Endometrium (tissue), 2 donors: ENCODE measurements around the gene NRXN3.
"Not testable (repeated sequence)": the region's sequence is repeated elsewhere in the genome, so short reads cannot be mapped to it uniquely, and the experiment has no call there.

Source experiments
- FAIRE-seq: peaks from 2 replicates; lab custom pipeline; 2012; peaks lifted over from hg19 to GRCh38; lab: Jason Lieb, UNC
- donor health status: control.
- donor health status: control.

NRXN3 gene

DNA sequence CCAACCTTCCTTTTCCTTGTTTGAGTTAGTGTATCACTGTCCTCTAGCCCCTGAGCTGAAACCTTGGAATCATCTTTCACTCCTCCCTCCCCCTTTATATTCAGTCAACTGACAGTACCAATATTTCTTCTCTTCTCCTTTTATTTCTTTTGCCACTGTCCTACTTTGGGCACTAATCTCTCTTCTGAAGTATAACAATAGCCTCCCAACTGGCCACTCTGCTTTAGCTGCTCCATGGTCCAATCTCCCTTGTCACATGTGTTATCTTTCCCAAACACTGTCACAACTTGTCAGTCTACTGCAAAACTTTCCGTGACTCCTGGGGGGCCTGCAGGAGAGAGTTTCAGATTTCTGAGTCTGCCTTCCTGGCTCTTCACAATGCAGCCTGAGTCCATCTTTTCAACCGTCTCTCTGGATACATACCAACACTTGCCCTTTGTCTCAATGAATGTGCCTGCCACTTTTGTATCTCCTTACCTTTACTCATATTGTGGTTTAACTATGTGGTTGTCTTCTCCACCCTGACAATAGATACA lies 1570.0 kb downstream of the NRXN3 start:
- FAIRE-seq = no peak

DNA sequence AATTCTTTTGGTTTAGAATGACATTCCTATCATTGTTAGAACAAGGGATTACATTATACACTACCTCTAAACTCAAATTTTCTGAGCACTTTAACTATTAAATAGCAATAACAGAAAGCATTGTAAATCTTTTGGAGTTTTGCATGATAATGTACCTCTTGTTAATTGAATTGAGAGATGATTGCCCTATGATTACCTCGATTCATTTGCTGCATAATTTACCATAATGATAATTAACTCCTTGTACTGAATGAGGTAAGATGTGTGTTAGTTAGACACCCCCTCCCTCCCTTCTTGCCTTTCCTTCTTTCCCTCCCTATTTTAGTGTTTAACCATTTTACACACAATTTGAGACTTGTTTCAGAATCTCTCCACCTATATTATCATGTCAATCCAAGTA lies 1572.0 kb downstream of the NRXN3 start:
- no peak for FAIRE-seq

DNA sequence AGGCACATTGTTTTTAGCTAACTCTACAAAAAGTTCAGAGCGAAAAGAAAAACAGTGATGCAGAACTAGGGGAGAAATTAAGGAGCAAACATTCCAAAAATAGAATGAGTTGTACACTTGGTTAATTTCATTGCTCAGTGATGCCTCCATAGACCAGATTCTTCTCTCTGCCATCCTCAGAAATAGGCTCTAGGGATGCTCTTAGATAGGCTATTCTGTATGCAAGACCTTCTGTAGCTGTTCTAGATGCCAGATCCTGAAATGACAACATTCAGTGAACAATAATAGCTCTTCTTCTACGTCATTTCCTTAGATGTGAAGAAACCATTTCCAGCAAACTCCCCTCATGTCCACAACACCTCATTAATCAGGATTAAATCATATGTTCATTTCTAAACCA lies 1574.9 kb downstream of the NRXN3 start:
- FAIRE-seq = no peak

DNA sequence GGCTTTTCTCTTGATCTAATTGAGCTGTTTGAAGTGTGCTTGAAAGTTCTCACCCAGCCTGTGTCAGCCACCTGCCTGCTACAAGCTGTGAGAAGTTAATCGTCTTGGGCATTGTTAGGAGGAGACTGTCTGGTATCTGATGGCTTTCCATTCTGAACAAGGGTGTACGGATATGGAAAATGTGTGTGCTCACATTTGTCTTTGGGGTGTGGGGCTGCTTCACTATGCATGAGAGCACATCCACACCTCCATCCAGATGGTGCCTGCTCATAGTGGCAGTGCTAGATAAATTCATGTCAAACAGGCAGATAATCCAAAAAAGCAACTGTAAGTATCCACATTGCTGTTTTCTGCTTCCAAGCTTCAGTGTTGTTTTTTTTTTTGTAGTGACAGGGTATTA lies 1578.9 kb downstream of the NRXN3 start:
- no peak for FAIRE-seq

DNA sequence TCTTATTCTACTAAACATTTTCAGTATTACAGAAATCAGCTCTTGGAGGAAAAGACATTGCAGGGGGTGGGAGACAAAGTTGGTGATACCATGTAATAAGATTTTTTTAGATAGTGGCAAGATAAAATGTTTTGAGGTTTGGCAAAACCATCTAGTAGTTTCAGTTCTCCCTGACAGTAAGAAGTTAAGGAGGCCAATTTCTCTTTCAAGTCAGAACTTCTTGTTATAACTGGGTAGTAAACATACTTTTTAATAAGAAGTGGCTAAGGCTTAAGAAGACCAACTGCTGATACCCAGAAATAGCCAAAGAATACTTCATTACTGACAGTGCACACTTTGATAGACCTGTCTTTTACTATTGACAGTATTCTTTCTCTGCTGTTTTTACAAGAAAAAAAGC lies 1588.8 kb downstream of the NRXN3 start:
- no peak for FAIRE-seq

DNA sequence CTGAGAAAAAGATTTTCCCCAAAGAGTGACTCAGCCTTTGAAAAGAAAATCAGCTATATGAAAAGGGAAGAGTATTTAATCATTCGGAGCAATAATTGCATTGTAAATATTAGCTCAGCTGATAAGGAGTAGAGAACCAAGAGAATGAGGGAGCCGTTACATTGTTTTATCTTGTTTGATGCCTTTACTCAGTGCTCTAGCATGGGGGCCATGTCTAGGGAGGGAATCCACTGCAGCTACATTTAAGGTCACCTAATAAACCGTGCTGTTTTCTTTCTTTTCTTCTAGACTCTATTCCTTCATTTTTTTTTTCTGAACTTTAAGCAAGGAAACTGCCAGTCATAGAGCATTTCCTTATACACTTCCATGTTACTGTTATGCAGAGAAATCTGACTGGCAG lies 1594.2 kb downstream of the NRXN3 start:
- FAIRE-seq = no peak

DNA sequence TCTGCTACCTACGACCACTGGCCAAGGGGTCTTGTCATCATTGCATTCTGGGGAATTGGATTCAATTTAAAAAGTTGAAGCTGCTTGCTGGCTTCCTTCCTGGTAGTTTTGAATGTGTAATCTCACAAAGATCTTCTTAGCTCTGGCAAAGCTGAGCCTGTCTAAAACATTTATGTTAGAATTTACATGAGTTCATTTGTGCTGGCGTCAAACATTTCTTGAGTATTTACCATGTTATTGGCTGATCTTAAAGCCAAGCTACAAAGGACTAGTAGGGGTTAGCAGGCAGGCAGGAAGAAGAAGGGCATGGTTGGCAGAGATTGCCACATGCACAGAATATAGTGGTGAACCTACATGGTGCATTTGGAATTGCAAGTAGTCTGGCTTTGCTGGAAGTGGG lies 1596.3 kb downstream of the NRXN3 start:
- FAIRE-seq = no peak

DNA sequence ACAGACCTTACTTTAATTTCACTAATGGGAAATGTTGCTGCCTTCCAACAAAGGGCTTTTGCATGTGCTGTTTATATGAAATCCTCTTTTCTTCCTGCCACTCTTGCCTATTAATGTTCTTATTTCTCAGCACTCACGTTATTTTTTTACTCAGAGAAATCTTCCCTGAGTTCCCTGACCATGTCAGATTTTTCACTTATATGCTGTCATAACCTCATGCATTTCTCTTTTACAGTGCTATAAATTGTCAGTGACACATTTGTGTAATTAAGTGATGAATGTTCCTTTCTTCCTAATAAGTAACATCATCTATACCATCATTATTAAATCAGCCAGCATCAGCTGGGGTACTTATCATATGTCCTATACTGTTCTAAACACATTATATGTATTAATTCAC lies 1597.1 kb downstream of the NRXN3 start:
- FAIRE-seq = no peak

DNA sequence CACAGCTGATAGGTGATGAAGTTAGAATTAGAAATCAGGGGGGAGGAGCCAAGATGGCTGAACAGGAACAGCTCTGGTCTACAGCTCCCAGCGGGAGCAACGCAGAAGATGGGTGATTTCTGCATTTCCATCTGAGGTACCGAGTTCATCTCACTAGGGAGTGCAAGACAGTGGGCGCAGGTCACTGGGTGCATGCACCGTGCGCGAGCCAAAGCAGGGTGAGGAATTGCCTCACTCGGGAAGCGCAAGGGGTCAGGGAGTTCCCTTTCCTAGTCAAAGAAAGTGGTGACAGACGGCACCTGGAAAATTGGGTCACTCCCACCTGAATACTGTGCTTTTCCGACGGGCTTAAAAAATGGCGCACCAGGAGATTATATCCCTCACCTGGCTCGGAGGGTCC lies 1597.5 kb downstream of the NRXN3 start:
- FAIRE-seq = not testable (repeated sequence)

DNA sequence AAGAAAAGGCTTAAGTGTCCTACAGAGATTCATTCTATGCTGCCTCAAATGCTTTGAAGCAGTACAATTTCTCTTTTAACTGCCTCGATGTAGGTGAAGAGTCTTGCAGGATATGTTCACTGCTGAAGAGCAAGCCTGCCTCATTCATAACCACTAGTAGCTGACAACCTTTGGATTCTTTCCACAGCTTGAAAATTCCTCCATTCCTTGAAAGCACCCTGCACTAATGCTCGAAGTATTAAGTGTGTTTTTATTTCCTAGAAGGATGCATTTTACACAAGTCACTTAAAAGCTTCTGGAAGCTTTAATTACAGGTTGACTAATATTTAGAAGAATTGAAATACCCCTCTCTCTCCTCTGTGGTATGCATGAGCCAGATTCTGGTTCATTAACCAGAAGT lies 1611.7 kb downstream of the NRXN3 start:
- FAIRE-seq = no peak

DNA sequence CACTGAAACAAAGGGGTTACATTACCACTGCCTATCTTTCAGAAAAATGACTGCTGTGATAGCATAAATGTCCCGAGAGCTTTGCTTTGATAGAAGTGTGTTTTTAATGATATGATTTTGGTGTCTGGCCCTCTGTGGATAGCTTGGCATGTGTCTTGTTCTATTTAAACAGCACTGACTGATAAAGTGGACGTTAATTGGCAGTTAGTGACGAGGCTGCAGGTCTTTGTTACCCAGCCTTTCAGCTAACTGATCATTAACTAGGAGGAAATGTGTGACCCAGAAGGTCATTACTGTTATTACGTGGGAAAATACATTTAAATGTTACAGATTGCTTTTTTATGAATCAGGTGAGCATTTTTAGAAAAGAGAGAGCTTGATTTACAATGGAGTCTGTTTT lies 1612.9 kb downstream of the NRXN3 start:
- no peak for FAIRE-seq

DNA sequence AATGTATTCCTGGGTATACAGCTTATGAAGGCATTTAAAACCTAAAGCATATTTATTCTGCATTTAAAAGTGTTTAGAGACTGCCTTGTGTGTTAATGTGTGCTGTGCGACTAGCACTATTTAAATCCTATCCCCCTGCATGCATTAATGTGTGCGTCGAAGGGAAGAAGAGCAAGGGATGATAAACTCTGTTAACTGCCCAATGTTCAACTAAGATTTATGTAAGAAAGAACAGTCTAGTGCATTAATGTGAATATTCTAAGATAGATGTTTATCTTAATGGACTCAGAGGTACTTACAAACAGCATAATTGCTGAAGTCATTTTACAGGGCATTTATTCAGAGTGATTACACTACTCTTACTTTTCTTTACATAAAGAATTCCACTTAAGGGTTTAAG lies 1616.3 kb downstream of the NRXN3 start:
- no peak for FAIRE-seq

DNA sequence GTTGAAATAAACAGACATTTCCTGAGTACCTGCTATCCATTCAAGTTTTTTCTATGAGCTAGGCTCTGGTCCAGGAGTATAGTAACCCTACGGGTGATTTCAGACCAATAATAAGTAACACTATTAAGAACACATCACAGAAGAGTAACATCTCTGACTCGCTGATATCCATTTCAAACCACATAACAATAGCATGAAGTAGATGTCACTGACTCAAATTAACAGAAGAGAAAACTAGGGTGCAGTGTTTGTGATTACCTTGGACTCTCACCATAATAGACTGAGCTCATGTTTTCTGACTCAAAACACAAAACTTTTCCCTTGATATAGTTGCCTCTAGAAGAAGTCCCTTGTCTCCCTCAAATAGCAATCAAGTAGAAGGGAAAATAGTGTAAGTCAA lies 1618.2 kb downstream of the NRXN3 start:
- no peak for FAIRE-seq

DNA sequence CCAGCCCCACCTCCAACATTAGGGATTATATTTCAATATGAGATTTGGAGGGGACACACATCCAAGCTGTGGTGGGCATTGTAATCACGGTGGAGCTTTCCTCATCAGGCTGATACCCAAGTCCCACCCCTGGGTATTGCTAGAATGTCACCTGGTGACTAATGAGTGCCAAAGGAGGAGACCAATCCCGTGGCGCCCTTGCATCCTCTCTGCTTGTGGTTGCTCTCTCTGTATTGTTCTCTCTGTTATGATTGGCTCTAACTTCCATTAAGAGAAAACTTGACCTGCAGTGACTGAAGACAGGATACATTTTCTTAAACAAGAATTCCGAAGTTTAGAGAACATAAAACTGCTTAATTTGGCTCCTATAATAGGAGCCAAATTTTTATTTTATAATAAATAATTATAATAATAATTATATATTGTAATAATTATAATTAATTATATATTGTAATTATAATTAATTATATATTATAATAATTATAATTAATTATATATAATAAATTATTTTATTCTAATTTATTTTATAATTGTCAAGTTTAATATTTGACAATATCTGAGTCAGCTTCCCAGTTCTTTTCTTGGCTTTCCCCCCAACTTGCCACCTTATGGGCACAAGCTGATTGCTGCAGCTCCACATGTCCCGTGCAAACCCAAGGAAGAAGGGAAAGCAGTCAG lies 1621.0 kb downstream of the NRXN3 start:
- FAIRE-seq = peak; percentile 61

DNA sequence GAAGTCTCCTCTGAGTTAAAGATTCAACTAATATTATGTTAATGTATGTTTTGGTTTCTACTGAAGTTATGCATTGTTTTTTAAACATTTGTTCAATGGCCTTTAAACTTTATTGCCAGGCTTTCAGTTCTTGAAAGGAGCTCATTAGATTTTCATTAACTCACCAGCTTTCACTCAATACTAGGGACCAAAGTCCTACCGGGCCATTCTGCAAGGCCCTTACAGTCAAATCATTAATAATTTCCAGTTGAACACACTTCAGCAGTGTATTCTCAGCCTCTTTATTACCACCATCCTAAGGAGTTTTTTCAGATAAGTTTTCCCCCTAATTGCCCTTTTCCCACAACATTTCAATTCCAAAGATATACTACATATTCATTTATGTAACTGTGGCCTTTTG lies 1631.9 kb downstream of the NRXN3 start:
- FAIRE-seq = no peak

DNA sequence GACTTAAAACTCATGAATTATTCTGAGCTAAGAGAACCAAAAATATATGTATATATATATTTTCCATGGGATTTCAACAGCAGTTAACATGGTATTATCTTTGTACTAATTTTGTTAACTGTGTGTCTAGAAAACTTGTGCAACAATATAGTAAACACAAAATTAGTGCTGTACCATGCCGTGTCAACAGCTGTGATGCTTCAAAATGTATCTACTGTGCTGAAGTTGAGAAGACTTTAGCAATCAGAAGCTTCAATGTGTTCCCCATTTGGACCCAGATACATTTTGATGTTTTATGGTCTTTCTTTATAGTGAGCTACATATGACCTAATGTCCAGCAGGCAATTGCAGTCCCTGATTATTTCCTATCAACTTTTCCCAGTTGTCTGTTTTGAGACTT lies 1635.5 kb downstream of the NRXN3 start:
- FAIRE-seq = no peak

DNA sequence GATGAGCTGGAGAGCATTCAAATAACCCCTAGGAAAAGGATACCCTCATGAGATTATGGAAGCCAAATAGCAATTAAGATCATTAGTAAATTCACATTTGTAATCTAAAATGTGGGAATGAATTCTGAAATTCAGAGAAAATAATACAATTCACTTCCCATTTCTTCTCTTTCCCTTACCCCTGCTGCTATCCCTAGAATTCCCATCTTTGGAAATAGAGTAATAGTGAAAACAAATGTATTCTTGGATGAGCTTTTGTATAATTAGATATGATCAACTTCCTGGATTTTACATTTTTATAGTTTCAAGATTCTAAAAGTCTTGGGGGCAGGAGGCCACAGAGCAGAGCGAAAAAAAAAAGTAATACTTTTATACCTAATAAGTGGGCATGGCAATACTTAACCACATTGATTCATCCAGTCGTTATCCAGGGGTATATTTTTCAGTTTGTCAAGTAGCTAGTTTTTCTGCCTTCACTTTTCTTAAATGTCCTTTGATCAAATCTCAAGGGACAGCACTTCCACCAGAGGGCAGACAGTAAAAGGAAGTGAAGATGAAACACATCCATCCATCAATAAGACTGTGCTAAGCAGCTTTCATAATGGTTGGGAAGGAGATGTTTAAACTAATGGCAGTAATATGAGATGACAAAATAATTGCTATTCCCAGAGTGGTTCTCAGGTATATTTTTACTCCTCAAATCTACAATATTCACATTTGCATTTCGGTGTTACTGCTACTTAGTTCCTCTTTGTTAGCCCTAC lies 1639.9 kb downstream of the NRXN3 start:
- FAIRE-seq = no peak

DNA sequence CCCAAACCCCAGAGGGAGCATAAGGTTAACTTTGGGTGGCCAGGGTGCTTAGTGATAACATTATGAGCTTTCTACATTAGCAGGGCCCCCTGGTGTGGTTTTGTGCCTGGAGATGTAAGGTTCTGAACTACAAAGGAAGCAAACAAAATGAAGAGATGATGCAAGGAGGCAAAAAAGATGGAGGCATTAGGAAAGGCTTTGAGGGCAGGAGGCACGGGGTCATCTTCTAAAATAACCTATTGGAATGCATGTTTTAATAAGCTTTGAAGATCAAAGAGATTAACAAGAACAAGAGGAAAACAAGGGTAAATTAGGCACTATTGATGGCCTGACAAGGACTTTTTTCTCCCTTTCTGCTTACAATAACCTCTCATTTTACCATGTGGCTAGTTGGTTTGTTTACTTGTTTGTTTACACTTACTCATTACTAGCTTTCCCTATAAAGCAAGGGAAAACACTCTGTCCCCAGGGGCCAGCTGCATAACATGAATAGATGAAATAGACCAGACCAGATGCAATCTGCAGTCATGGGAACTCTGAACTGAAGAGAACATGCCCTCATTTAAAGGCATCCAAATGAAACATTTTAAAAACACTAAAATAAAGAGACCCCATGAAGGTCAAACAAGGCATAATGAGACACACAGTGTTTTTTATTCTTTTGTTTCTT lies 1650.8 kb downstream of the NRXN3 start:
- FAIRE-seq = peak; percentile 98

DNA sequence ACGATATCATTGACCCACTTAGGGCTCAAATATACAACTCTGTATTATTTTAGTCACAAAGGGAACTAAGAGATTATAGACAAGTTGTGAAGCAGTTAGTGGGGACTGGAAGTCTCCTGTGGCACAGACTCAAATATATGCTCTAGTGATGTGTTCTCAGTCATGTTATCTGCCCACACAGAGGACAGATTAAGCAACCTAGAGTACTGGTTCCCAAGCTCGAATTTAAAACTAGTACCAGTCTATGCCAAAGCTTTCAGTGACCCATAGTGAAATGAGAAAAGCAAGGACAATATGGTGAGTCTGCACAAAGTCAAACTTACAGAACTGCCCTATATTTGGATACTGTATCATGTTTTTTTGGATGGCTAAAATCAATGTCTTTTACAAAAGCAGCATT lies 1651.9 kb downstream of the NRXN3 start:
- FAIRE-seq = no peak

DNA sequence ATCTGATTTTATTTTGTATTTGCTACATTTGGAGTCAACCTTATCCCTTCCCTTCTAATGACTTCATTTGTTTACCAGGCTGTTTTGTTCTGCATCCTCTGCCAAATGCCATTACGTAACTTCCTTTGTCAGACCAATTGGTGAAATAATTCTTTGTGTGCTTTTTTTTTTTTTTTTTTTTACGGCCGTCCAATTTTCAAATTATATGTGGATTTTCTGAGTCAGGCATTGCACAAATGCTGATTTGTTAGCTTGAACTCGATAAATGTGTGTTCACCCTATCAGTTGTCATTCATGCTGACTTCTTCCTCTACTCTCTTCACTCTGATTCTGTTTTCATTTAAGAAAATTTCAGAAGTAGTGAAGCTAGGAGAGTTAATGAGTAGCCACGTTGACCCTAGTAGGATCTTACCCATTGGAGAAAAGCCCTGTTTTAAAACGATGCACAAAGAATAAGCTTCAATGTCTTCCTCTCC lies 1654.9 kb downstream of the NRXN3 start:
- peak; percentile 86 for FAIRE-seq

DNA sequence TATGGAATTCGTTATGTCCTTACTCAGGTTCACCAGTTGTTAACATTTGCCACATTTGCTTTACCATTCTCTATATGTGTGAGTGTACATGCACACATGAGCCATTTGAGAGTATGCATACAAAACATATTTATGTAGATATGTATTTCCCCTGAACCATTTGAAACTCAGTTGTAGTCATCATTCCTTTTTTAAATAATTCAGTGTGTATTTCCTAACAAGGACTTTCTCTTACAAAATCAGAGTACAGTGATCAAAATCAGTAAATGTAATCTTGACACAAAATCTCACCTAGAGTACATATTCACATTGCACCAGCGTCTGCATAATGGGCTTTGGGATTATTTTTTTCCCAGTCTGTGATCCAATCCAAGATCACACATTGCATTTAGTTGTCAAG lies 1656.2 kb downstream of the NRXN3 start:
- no peak for FAIRE-seq

DNA sequence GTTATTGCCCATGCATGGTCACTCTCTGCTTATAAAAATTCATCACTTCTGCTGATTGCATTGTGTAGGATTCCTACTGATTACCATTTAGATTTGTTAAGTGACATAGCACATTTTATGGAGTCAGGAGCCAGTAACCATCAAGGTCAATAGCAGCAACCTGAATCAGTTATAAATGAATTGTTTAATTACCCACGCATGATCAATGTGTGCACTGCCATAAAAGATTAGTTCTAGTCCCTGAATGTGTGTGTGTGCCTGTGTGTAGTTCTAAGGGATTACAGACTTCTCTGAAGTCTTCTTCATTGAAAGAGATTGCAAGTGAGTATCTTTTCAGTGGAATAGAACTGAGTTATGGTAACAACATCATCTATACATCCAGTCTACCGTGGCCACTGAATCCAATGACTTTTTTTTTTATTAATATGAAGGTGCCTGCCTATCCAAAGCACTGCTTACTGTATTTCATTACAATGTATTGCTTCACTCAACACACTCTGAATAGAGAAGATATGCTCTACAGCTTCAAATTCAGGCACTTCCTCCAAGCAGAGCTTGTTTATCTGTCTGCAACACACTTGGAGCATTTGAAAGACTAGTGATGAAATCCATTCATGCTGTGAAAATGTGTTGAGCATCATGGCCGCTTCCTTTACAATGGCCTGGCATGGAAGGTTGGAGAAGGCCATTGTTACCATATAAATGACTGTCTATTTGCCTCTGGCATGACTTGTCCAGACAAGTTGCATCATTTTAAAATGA lies 1659.4 kb downstream of the NRXN3 start:
- FAIRE-seq = no peak
